ENCODE data around the gene ASB12.

ASB12 gene

DNA sequence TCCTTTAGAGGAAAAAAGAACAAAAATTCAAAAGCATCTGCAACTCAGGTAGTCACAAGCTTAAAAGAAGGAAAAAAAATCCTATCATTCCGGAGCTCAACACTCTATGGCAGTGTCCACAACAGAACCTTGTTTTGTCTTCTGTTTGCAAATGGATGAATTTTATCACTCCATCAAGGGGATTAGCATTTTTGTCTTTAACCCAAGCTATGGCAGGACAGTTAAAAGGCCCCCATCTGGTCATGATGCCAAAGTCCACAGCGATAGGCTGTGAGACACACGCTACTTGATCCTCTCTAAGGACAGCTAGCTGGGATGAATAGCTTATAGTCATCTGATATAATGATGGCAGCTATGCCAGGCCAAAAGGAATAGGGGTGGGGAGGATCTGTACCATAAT lies 41.5 kb downstream of the ASB12 start:
- TF ChIP-seq, protein P1, sequence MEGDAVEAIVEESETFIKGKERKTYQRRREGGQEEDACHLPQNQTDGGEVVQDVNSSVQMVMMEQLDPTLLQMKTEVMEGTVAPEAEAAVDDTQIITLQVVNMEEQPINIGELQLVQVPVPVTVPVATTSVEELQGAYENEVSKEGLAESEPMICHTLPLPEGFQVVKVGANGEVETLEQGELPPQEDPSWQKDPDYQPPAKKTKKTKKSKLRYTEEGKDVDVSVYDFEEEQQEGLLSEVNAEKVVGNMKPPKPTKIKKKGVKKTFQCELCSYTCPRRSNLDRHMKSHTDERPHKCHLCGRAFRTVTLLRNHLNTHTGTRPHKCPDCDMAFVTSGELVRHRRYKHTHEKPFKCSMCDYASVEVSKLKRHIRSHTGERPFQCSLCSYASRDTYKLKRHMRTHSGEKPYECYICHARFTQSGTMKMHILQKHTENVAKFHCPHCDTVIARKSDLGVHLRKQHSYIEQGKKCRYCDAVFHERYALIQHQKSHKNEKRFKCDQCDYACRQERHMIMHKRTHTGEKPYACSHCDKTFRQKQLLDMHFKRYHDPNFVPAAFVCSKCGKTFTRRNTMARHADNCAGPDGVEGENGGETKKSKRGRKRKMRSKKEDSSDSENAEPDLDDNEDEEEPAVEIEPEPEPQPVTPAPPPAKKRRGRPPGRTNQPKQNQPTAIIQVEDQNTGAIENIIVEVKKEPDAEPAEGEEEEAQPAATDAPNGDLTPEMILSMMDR (IDR thresholded peaks at IDR 0.05; ENCODE audit: control insufficient read depth, insufficient read depth, low read depth, low read length, missing control alignments), result no peak
- H3K4me3 ChIP-seq (ENCODE audit: control insufficient read depth, low read depth, low read length), result no peak overlapping the region
- no peak for DNase-seq (ENCODE audit: low read depth)

DNA sequence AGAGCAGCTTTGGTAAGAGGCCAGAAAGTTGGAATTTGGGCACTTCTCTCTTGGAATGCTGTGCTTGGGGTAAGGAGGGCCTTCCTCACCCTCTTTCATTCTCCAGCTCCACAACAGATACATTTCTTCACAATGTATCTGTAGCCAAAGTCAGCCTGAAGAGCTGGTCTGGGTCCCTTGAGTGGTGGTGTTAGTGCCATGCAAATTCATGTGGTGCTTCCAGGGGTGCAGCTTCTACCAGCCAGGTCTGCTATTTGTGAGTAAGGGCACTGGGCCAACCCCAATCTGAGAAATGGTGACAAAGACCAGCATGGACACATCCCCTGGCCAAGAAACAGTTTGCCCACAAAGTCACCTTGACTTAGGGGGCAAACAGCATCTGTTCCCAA lies 42.7 kb downstream of the ASB12 start:
- no peak for DNase-seq (ENCODE audit: low read depth)
- TF ChIP-seq, protein P1 (IDR thresholded peaks at IDR 0.05; ENCODE audit: control insufficient read depth, insufficient read depth, low read depth, low read length, missing control alignments), result no peak
- H3K4me3 ChIP-seq (ENCODE audit: control insufficient read depth, low read depth, low read length), result no peak overlapping the region

DNA sequence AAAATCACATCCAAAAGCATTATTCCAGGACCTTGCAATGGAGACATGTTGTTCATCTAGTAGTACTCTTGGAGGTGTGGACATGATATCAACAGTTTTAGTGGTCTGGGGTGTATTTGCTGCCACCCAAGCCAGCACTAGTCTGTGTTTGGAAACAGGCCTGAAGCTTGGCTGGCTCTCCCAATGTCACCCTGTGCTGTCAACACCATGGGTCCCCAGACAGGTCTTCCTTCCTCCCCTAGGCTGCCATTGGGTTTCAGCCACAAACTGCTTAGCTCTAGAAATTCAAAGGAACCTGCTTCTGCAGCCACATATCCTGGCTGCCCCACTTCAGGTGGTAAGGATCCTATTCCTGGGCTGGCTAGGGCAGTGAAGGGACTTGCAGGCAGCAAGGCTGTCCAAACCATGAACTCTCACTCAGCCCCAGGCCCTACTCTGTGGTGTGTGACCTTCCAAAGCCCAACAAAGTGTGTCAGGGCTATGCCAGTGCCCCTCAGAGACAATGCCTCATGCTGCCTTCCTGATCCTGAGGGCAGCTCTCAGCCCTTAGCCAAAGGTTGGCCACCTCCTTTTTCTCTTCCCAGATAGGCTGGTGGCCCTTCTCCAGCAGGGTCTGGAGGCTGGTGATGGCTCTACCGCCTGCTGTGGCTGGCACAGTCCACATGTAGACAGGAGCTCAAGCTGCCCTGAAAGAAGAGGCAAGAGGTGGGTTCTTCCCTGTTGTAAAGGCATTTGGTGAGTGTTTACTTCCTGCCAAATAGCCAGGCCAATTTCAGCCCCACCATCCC lies 43.2 kb downstream of the ASB12 start:
- no peak overlapping the region for H3K4me3 ChIP-seq (ENCODE audit: control insufficient read depth, low read depth, low read length)
- TF ChIP-seq, protein P1 (IDR thresholded peaks at IDR 0.05; ENCODE audit: control insufficient read depth, insufficient read depth, low read depth, low read length, missing control alignments), result no peak
- no peak for DNase-seq (ENCODE audit: low read depth)

DNA sequence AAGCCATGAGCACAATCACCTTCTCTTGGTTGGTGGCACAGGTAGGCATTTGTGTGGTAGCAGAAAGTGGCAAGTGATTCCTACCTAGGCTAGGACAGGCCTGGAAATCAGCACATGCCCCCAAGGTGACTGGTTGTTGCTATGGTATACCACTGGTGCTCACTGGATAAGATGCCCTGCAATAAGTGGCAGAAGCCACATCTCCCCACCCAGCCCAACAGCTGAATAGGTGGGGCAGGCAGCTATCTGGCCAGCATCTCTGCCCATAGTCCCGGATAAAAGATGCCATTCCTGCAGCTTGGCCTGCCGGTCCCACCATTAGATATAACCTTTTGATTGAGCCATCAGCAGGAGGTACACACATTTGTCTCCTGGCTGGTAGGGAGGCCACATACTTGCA lies 46.0 kb downstream of the ASB12 start:
- no peak for DNase-seq (ENCODE audit: low read depth)
- H3K4me3 ChIP-seq (ENCODE audit: control insufficient read depth, low read depth, low read length), result no peak overlapping the region
- TF ChIP-seq, protein P1 (IDR thresholded peaks at IDR 0.05; ENCODE audit: control insufficient read depth, insufficient read depth, low read depth, low read length, missing control alignments), result no peak

DNA sequence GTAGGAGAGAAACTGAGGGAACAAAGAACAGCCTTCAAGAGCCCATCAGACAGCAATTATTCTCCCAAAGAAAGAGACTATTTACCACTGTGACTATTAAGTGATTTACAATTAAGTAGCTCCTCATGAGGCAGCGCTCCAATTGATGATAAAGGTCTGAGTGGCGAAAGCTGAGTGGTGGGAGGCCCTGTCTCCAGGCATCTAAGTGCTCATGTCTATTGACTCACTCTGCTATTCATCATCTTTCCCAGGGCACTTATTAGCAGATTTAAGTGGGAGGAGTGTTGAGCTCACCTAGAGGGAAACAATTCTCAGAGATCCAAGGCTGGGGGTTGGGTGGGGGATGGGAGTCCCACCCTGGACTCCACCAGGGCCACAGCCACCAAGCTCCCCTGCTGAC lies 48.2 kb downstream of the ASB12 start:
- DNase-seq (ENCODE audit: low read depth), result no peak
- no peak overlapping the region for H3K4me3 ChIP-seq (ENCODE audit: control insufficient read depth, low read depth, low read length)
- TF ChIP-seq, protein P1 (IDR thresholded peaks at IDR 0.05; ENCODE audit: control insufficient read depth, insufficient read depth, low read depth, low read length, missing control alignments), result no peak

DNA sequence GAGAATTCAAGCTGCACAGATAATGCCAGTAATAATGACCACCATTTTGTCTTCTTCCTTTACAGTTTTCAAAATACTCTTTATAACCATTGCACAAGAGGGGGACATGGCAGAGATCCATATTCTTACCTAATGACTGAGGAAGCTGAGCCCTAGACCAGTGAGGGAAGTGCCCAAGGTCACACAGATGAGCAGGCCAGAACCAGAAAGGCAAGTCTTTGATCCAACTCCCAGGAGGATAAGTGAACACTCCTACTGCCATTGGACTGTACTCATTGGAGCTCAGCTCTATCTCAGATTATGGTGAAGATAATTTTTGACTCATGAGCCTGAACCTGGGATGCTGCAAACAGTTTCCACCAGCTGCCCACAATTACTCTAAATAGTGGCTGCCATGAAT lies 53.5 kb downstream of the ASB12 start:
- H3K4me3 ChIP-seq (ENCODE audit: control insufficient read depth, low read depth, low read length), result no peak overlapping the region
- no peak for DNase-seq (ENCODE audit: low read depth)
- TF ChIP-seq, protein P1 (IDR thresholded peaks at IDR 0.05; ENCODE audit: control insufficient read depth, insufficient read depth, low read depth, low read length, missing control alignments), result no peak

All from AG09309 (cell line).